GM21529 (cell line): ENCODE results near the gene NCOR2.
"Not testable (repeated sequence)": the region's sequence is repeated elsewhere in the genome, so short reads cannot be mapped to it uniquely, and the experiment has no call there.

Source experiments
- ATAC-seq: cut with Tn5 transposase; IDR thresholded peaks from one replicate; pipeline ENCODE4 v1.9.1; 2021; ENCODE audit not compliant: unreplicated experiment

Gene NCOR2

GRCh38 chr12:124601706-124602105, 34.3 kb upstream of the NCOR2 start:
- no peak for ATAC-seq

- no peak for ATAC-seq
Observed at GRCh38 chr12:124599074-124599999, 31.9 kb upstream of the NCOR2 start.

- ATAC-seq: no peak
Observed at GRCh38 chr12:124597041-124597440, 29.6 kb upstream of the NCOR2 start.

GRCh38 chr12:124595444-124595843, 28.0 kb upstream of the NCOR2 start:
- no peak for ATAC-seq

GRCh38 chr12:124594851-124595250, 27.4 kb upstream of the NCOR2 start:
- ATAC-seq: no peak

- ATAC-seq: no peak
Observed at GRCh38 chr12:124593851-124594401, 26.5 kb upstream of the NCOR2 start.

GRCh38 chr12:124593176-124593575, 25.8 kb upstream of the NCOR2 start:
- no peak for ATAC-seq

- no peak for ATAC-seq
Observed at GRCh38 chr12:124592481-124593160, 25.2 kb upstream of the NCOR2 start.

- no peak for ATAC-seq
Observed at GRCh38 chr12:124592050-124592449, 24.6 kb upstream of the NCOR2 start.

- ATAC-seq: no peak
Observed at GRCh38 chr12:124590447-124590846, 23.0 kb upstream of the NCOR2 start.

GRCh38 chr12:124588751-124589267, 21.4 kb upstream of the NCOR2 start:
- no peak for ATAC-seq

GRCh38 chr12:124588018-124588634, 20.7 kb upstream of the NCOR2 start:
- no peak for ATAC-seq

GRCh38 chr12:124586756-124587155, 19.3 kb upstream of the NCOR2 start:
- no peak for ATAC-seq

GRCh38 chr12:124584494-124584893, 17.1 kb upstream of the NCOR2 start:
- ATAC-seq: not testable (repeated sequence)

- ATAC-seq: no peak
Observed at GRCh38 chr12:124583854-124584253, 16.4 kb upstream of the NCOR2 start.

- no peak for ATAC-seq
Observed at GRCh38 chr12:124582108-124582424, 14.7 kb upstream of the NCOR2 start.

GRCh38 chr12:124581307-124582107, 14.1 kb upstream of the NCOR2 start:
- ATAC-seq: no peak

GRCh38 chr12:124579921-124580517, 12.6 kb upstream of the NCOR2 start:
- ATAC-seq: no peak

GRCh38 chr12:124578854-124579253, 11.4 kb upstream of the NCOR2 start:
- ATAC-seq: no peak

GRCh38 chr12:124578445-124578844, 11.0 kb upstream of the NCOR2 start:
- no peak for ATAC-seq
